ENCODE results near the gene VTCN1. TPM values are rescaled to one million over a fixed set of nuclear protein-coding genes. Genes with fewer than 3 reads are reported as not detected.

VTCN1 gene
- polyA plus RNA-seq, 3 donors, result not detected

DNA sequence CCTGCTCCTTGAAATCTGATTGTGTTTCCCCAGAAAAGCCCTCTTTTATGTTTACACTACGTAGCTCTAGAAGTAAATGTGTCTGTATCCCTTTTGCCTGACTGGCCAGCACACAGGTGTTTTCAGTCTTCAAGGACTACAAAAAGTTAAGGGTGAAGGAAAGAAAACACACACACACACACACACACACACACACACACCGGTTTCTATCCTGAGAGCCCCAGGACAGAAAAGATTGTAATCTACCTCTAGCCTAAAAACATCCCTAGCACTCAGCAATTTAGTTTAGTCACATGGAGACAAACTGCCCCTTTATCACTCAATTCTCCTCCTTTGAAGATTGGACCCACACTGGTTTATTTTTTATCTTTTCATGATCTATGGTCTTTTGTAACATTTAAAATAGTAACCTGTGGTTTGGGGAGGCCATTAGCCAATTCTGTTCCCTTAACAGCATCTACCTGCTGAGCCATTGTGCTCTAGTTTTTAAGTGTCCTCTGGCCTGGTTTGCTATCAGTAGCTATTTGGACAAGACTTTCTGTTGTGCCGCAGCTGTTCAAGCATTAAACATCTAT, 73.4 kb downstream of the VTCN1 start:
- H3K27me3 ChIP-seq (ENCODE audit: control insufficient read depth in 2 of 2, insufficient read depth in 2 of 2, low read length in 2 of 2), result no peaks in the 10 kb centered on the region
- H3K36me3 ChIP-seq (replicated peaks in 1 of 2; ENCODE audit: control insufficient read depth in 1 of 2, insufficient read depth in 2 of 2, low read length in 2 of 2), result no peaks in the 10 kb centered on the region
- H4K20me1 ChIP-seq (ENCODE audit: insufficient read depth, low read length), result no peaks in the 10 kb centered on the region
- H3K27ac Mint-ChIP-seq, result no peak overlapping the region
- no peaks in the 10 kb centered on the region for H3K4me1 ChIP-seq (ENCODE audit: control insufficient read depth in 1 of 2, insufficient read depth in 2 of 2, low read length in 2 of 2)
- no peak overlapping the region for H3K9ac ChIP-seq (ENCODE audit: insufficient read depth, low read length, poor library complexity, severe bottlenecking)
- no peak overlapping the region for H3K4me3 ChIP-seq (replicated peaks in 1 of 3; ENCODE audit: low read depth in 2 of 3, low read length in 3 of 3)
- H3K4me2 ChIP-seq (replicated peaks; ENCODE audit: extremely low read depth, low read length, poor library complexity, severe bottlenecking), result no peak overlapping the region
- no peaks in the 10 kb centered on the region for H3K4me1 Mint-ChIP-seq
- H2AFZ ChIP-seq (ENCODE audit: insufficient read depth, low read depth, low read length, poor library complexity, severe bottlenecking), result no peak overlapping the region
- TF ChIP-seq, protein P1, sequence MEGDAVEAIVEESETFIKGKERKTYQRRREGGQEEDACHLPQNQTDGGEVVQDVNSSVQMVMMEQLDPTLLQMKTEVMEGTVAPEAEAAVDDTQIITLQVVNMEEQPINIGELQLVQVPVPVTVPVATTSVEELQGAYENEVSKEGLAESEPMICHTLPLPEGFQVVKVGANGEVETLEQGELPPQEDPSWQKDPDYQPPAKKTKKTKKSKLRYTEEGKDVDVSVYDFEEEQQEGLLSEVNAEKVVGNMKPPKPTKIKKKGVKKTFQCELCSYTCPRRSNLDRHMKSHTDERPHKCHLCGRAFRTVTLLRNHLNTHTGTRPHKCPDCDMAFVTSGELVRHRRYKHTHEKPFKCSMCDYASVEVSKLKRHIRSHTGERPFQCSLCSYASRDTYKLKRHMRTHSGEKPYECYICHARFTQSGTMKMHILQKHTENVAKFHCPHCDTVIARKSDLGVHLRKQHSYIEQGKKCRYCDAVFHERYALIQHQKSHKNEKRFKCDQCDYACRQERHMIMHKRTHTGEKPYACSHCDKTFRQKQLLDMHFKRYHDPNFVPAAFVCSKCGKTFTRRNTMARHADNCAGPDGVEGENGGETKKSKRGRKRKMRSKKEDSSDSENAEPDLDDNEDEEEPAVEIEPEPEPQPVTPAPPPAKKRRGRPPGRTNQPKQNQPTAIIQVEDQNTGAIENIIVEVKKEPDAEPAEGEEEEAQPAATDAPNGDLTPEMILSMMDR (IDR thresholded peaks at IDR 0.05), result no peak
- H3K79me2 ChIP-seq (ENCODE audit: insufficient read depth, low read length), result no peaks in the 10 kb centered on the region
- intact Hi-C loops (cut with micrococcal nuclease), result no loop called here
- no peak overlapping the region for H3K27ac ChIP-seq (ENCODE audit: low read depth in 1 of 2, low read length in 2 of 2)
- no peak overlapping the region for H3K4me3 Mint-ChIP-seq
- DNase-seq, result no peak
- H3K9me3 ChIP-seq (replicated peaks in 1 of 2; ENCODE audit: control insufficient read depth in 1 of 2, insufficient read depth in 1 of 2, low read length in 2 of 2), result no peaks in the 10 kb centered on the region
- peaks cover 3 to 7% (median 6%) of the 10 kb centered on the region in 3 donors for H3K27me3 Mint-ChIP-seq (ENCODE audit: low read depth in 3 of 3)
- 100% methylated on average over 1 of the region's 3 CpGs for WGBS (ENCODE audit: insufficient coverage)
- peaks cover 0 to 1% (median 0%) of the 10 kb centered on the region in 7 donors for H3K9me3 Mint-ChIP-seq
- no peaks in the 10 kb centered on the region for H3K36me3 Mint-ChIP-seq

DNA sequence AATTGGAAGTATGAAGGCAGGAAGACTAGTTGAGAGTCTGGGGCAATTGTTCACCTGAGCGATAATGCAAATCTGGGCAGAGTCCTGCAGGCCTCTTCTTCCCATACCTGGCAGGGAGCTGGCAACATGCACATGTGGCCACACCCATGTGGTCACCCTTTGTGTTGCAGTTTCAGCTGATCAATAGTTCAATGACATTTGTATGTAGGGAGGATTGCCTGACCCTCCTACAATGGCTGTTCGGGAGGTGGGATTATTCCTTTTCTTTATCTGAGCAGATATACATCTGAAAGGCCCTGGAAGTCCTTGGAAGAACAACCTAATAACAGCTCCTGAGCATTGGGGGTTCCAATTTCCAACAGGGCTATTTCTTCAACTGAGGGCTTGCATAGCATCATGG, 74.0 kb downstream of the VTCN1 start:
- Mint-ChIP-seq H3K36me3 (no peaks in the 10 kb centered on the region), H3K9me3 (peaks cover 0 to 1% (median 0%) of the 10 kb centered on the region in 7 donors), H3K27me3 (ENCODE audit: low read depth in 3 of 3) (peaks cover 3 to 8% (median 7%) of the 10 kb centered on the region in 3 donors), H3K27ac (no peak overlapping the region), H3K4me1 (no peaks in the 10 kb centered on the region), H3K4me3 (no peak overlapping the region)
- no peaks in the 10 kb centered on the region for H3K9me3 ChIP-seq (replicated peaks in 1 of 2; ENCODE audit: control insufficient read depth in 1 of 2, insufficient read depth in 1 of 2, low read length in 2 of 2)
- no peak overlapping the region for H3K9ac ChIP-seq (ENCODE audit: insufficient read depth, low read length, poor library complexity, severe bottlenecking)
- no peak for DNase-seq
- H3K36me3 ChIP-seq (replicated peaks in 1 of 2; ENCODE audit: control insufficient read depth in 1 of 2, insufficient read depth in 2 of 2, low read length in 2 of 2), result no peaks in the 10 kb centered on the region
- TF ChIP-seq, protein P1 (IDR thresholded peaks at IDR 0.05), result no peak
- no peak overlapping the region for H3K4me3 ChIP-seq (replicated peaks in 1 of 3; ENCODE audit: low read depth in 2 of 3, low read length in 3 of 3)
- H3K27ac ChIP-seq (ENCODE audit: low read depth in 1 of 2, low read length in 2 of 2), result no peak overlapping the region
- no peak overlapping the region for H3K4me2 ChIP-seq (replicated peaks; ENCODE audit: extremely low read depth, low read length, poor library complexity, severe bottlenecking)
- H3K4me1 ChIP-seq (ENCODE audit: control insufficient read depth in 1 of 2, insufficient read depth in 2 of 2, low read length in 2 of 2), result no peaks in the 10 kb centered on the region
- no peaks in the 10 kb centered on the region for H4K20me1 ChIP-seq (ENCODE audit: insufficient read depth, low read length)
- 80% methylated on average over 1 of the region's 2 CpGs for WGBS (ENCODE audit: insufficient coverage)
- intact Hi-C loops (cut with micrococcal nuclease), result no loop called here
- H3K79me2 ChIP-seq (ENCODE audit: insufficient read depth, low read length), result no peaks in the 10 kb centered on the region
- no peak overlapping the region for H2AFZ ChIP-seq (ENCODE audit: insufficient read depth, low read depth, low read length, poor library complexity, severe bottlenecking)
- H3K27me3 ChIP-seq (ENCODE audit: control insufficient read depth in 2 of 2, insufficient read depth in 2 of 2, low read length in 2 of 2), result no peaks in the 10 kb centered on the region
